Measurements from ENCODE around the gene C2.

DNA sequence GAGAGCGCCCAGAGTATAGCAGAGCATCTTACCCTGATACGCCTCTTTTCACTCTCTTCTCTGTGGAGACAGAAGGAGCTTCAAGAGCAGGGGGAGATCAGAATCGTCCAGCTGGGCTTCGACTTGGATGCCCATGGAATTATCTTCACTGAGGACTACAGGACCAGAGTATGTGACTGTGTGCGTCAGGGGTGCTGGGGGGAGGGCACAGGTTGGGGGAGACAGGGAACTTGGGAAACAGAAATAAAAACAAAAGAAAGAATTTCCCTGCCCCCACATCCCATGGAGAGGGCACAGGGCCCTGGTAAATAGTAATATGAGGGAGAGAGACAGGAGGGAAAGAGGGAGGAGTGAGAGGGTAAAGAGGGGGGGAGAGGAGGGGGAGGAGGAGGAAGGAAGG lies 51.3 kb downstream of the C2 start:
- TF ChIP-seq, protein P1, sequence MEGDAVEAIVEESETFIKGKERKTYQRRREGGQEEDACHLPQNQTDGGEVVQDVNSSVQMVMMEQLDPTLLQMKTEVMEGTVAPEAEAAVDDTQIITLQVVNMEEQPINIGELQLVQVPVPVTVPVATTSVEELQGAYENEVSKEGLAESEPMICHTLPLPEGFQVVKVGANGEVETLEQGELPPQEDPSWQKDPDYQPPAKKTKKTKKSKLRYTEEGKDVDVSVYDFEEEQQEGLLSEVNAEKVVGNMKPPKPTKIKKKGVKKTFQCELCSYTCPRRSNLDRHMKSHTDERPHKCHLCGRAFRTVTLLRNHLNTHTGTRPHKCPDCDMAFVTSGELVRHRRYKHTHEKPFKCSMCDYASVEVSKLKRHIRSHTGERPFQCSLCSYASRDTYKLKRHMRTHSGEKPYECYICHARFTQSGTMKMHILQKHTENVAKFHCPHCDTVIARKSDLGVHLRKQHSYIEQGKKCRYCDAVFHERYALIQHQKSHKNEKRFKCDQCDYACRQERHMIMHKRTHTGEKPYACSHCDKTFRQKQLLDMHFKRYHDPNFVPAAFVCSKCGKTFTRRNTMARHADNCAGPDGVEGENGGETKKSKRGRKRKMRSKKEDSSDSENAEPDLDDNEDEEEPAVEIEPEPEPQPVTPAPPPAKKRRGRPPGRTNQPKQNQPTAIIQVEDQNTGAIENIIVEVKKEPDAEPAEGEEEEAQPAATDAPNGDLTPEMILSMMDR (IDR thresholded peaks at IDR 0.05) = no peak
- TF ChIP-seq POLR2A (IDR thresholded peaks at IDR 0.05) = no peak

All from vagina (tissue), 2 donors.